Astrocyte (in vitro differentiated cells and primary cell): ENCODE results near the gene CDK14.

ENCODE experiments used
- EZH2 ChIP-seq: IDR thresholded peaks from 2 replicates; pipeline ENCODE4 v1.6.1; 2012; ENCODE audit warnings: mild to moderate bottlenecking, low read length, inconsistent platforms; ENCODE audit not compliant: insufficient read depth
- TF ChIP-seq, protein P1 (sequence below): IDR thresholded peaks from 2 replicates; pipeline ENCODE4 v1.5.1; 2011; ENCODE audit warnings: low read depth, mild to moderate bottlenecking, inconsistent platforms, low read length, moderate library complexity; ENCODE audit not compliant: insufficient read depth

DNA sequence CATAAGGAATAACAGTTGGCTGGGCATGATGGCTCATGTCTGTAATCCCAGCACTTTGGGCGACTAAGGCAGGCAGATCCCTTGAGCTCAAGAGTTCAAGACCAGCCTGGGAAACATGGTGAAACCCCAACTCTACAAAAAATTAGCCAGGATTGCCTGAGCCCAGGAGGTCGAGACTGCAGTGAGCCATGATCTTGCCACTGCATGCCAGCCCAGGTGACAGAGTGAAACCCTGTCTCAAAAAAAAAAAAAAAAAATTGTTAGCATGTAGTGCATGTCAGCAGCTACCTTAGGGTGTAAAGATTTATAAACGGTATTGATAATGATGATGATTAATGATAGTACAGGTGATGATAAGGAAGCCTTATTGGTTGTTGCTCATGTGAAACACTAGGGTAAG lies 336.9 kb downstream of the CDK14 start:
- TF ChIP-seq, protein P1, sequence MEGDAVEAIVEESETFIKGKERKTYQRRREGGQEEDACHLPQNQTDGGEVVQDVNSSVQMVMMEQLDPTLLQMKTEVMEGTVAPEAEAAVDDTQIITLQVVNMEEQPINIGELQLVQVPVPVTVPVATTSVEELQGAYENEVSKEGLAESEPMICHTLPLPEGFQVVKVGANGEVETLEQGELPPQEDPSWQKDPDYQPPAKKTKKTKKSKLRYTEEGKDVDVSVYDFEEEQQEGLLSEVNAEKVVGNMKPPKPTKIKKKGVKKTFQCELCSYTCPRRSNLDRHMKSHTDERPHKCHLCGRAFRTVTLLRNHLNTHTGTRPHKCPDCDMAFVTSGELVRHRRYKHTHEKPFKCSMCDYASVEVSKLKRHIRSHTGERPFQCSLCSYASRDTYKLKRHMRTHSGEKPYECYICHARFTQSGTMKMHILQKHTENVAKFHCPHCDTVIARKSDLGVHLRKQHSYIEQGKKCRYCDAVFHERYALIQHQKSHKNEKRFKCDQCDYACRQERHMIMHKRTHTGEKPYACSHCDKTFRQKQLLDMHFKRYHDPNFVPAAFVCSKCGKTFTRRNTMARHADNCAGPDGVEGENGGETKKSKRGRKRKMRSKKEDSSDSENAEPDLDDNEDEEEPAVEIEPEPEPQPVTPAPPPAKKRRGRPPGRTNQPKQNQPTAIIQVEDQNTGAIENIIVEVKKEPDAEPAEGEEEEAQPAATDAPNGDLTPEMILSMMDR, result no peak
- no peak for TF ChIP-seq EZH2
